ENCODE measurements around the gene TMEM126A. TPM values are rescaled to one million over a fixed set of nuclear protein-coding genes. Genes with fewer than 3 reads are reported as not detected.
"Not testable (repeated sequence)": the region's sequence is repeated elsewhere in the genome, so short reads cannot be mapped to it uniquely, and the experiment has no call there.

The TMEM126A gene
- polyA plus RNA-seq, 1 donor from 2014 or later: 115 TPM

DNA sequence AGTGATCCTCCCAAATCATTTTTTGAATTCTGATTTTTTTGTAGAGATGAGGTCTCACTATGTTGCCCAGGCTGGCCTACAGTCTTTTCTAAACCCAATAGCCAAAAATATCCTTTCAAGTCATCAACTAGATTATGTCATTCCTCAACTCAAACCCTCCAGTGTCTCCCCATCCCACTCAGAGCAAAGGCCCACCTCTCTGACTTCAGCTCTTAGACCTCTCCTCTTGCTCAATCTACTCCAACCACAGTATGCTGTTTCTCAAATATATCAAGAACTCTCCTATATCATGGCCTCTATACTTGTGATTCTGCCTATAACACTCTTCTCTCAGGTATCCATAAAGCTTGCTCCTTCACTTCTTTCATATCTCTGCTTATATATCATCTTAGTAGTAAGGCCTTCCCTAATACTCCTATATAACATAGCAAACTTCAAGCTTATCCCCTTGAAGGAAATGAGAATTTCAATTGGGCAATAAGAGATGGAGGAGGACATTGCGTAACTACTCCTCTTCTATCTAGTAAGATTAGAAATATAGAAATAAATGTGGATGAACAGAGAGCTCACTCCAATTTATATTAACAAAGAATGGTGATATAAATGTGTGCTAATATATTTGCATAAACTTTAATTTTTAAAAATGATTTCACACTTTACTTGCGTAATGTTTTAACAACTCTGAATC is 45.1 kb upstream of the TMEM126A start:
- Histone ChIP-seq H3K27me3 (ENCODE audit: insufficient read depth, low read depth, low read length) (no peaks in the 10 kb centered on the region), H3F3A (ENCODE audit: insufficient read depth, low read length, poor library complexity, severe bottlenecking) (no peaks in the 10 kb centered on the region), H3K9me2 (ENCODE audit: insufficient read depth, low read length) (no peaks in the 10 kb centered on the region), H3K4me3 (ENCODE audit: low read length) (no peak overlapping the region), H3K36me3 (ENCODE audit: insufficient read depth, low read length) (no peaks in the 10 kb centered on the region), H3K9ac (ENCODE audit: low read length) (no peak overlapping the region), H3K79me2 (replicated peaks; ENCODE audit: insufficient read depth, low read length) (no peaks in the 10 kb centered on the region), H3K4me2 (ENCODE audit: low read length) (no peak overlapping the region), H3K9me3 (ENCODE audit: low read length) (no peaks in the 10 kb centered on the region), H4K20me1 (ENCODE audit: insufficient read depth) (no peaks in the 10 kb centered on the region), H2AFZ (ENCODE audit: low read depth, low read length) (no peak overlapping the region), H3K27ac (ENCODE audit: low read length) (no peak overlapping the region)
- TF ChIP-seq RAD21 (conservative IDR thresholded peaks at IDR 0.05): no peak
- TF ChIP-seq POLR2AphosphoS5 (IDR thresholded peaks at IDR 0.05): no peak
- no peak for TF ChIP-seq TAF1 (IDR thresholded peaks at IDR 0.05; ENCODE audit: low read depth)
- no peak for TF ChIP-seq EZH2 (IDR thresholded peaks at IDR 0.05; ENCODE audit: borderline replicate concordance, insufficient read depth, low read length, poor library complexity, severe bottlenecking)
- TF ChIP-seq, protein P1, sequence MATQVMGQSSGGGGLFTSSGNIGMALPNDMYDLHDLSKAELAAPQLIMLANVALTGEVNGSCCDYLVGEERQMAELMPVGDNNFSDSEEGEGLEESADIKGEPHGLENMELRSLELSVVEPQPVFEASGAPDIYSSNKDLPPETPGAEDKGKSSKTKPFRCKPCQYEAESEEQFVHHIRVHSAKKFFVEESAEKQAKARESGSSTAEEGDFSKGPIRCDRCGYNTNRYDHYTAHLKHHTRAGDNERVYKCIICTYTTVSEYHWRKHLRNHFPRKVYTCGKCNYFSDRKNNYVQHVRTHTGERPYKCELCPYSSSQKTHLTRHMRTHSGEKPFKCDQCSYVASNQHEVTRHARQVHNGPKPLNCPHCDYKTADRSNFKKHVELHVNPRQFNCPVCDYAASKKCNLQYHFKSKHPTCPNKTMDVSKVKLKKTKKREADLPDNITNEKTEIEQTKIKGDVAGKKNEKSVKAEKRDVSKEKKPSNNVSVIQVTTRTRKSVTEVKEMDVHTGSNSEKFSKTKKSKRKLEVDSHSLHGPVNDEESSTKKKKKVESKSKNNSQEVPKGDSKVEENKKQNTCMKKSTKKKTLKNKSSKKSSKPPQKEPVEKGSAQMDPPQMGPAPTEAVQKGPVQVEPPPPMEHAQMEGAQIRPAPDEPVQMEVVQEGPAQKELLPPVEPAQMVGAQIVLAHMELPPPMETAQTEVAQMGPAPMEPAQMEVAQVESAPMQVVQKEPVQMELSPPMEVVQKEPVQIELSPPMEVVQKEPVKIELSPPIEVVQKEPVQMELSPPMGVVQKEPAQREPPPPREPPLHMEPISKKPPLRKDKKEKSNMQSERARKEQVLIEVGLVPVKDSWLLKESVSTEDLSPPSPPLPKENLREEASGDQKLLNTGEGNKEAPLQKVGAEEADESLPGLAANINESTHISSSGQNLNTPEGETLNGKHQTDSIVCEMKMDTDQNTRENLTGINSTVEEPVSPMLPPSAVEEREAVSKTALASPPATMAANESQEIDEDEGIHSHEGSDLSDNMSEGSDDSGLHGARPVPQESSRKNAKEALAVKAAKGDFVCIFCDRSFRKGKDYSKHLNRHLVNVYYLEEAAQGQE (IDR thresholded peaks at IDR 0.05; ENCODE audit: borderline replicate concordance): no peak
- TF ChIP-seq, protein P2, sequence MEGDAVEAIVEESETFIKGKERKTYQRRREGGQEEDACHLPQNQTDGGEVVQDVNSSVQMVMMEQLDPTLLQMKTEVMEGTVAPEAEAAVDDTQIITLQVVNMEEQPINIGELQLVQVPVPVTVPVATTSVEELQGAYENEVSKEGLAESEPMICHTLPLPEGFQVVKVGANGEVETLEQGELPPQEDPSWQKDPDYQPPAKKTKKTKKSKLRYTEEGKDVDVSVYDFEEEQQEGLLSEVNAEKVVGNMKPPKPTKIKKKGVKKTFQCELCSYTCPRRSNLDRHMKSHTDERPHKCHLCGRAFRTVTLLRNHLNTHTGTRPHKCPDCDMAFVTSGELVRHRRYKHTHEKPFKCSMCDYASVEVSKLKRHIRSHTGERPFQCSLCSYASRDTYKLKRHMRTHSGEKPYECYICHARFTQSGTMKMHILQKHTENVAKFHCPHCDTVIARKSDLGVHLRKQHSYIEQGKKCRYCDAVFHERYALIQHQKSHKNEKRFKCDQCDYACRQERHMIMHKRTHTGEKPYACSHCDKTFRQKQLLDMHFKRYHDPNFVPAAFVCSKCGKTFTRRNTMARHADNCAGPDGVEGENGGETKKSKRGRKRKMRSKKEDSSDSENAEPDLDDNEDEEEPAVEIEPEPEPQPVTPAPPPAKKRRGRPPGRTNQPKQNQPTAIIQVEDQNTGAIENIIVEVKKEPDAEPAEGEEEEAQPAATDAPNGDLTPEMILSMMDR (IDR thresholded peaks at IDR 0.05; ENCODE audit: poor library complexity, severe bottlenecking): no peak
- no peak for TF ChIP-seq MXI1 (conservative IDR thresholded peaks at IDR 0.05; ENCODE audit: poor library complexity, severe bottlenecking)
- no peak for TF ChIP-seq EP300 (conservative IDR thresholded peaks at IDR 0.05; ENCODE audit: poor library complexity, severe bottlenecking)
- no peak for TF ChIP-seq SMC3 (conservative IDR thresholded peaks at IDR 0.05; ENCODE audit: poor library complexity)

DNA sequence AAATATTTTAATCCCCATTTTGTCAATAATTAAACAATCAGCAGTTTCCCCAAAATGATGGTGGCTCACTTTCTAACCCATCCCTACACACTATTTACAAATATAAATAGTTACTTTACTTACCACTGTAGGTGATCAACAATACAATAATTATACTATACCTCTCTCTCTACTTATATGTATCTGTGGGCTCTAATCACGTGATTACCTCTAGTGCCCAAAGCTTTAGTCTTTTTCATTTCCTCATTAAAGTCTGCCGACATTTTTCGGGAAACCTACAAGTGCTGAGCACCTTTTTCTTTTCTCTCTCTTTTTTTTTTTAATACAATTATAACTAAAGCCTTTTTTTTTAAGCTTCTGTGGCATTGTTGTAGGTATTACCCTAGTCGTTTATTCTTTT is 44.5 kb upstream of the TMEM126A start:
- Histone ChIP-seq H3K27me3 (ENCODE audit: insufficient read depth, low read depth, low read length) (no peaks in the 10 kb centered on the region), H3K4me2 (ENCODE audit: low read length) (no peak overlapping the region), H3K9me3 (ENCODE audit: low read length) (no peaks in the 10 kb centered on the region), H3K36me3 (ENCODE audit: insufficient read depth, low read length) (no peaks in the 10 kb centered on the region), H2AFZ (ENCODE audit: low read depth, low read length) (no peak overlapping the region), H3K27ac (ENCODE audit: low read length) (no peak overlapping the region), H3K79me2 (replicated peaks; ENCODE audit: insufficient read depth, low read length) (no peaks in the 10 kb centered on the region), H3K4me3 (ENCODE audit: low read length) (no peak overlapping the region), H4K20me1 (ENCODE audit: insufficient read depth) (no peaks in the 10 kb centered on the region), H3K9me2 (ENCODE audit: insufficient read depth, low read length) (no peaks in the 10 kb centered on the region), H3K9ac (ENCODE audit: low read length) (no peak overlapping the region), H3F3A (ENCODE audit: insufficient read depth, low read length, poor library complexity, severe bottlenecking) (no peaks in the 10 kb centered on the region)
- TF ChIP-seq, protein P2 (IDR thresholded peaks at IDR 0.05; ENCODE audit: poor library complexity, severe bottlenecking): no peak
- no peak for TF ChIP-seq RAD21 (conservative IDR thresholded peaks at IDR 0.05)
- TF ChIP-seq, protein P1 (IDR thresholded peaks at IDR 0.05; ENCODE audit: borderline replicate concordance): no peak
- TF ChIP-seq SMC3 (conservative IDR thresholded peaks at IDR 0.05; ENCODE audit: poor library complexity): no peak
- TF ChIP-seq TAF1 (IDR thresholded peaks at IDR 0.05; ENCODE audit: low read depth): no peak
- no peak for TF ChIP-seq POLR2AphosphoS5 (IDR thresholded peaks at IDR 0.05)
- TF ChIP-seq MXI1 (conservative IDR thresholded peaks at IDR 0.05; ENCODE audit: poor library complexity, severe bottlenecking): no peak
- TF ChIP-seq EP300 (conservative IDR thresholded peaks at IDR 0.05; ENCODE audit: poor library complexity, severe bottlenecking): no peak
- no peak for TF ChIP-seq EZH2 (IDR thresholded peaks at IDR 0.05; ENCODE audit: borderline replicate concordance, insufficient read depth, low read length, poor library complexity, severe bottlenecking)

DNA sequence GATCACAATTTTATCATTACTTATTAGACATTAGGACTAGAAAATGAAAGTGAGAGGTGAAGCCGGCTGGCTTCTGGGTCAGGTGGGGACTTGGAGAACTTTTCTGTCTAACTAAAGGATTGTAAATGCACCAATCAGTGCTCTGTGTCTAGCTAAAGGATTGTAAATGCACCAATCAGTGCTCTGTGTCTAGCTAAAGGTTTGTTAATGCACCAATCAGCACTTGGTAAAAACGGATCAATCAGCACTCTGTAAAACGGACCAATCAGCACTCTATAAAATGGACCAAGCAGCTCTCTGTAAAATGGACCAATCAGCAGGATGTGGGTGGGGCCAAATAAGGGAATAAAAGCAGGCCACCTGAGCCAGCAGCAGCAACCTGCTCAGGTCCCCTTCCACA is 41.5 kb upstream of the TMEM126A start:
- H3K36me3 ChIP-seq (ENCODE audit: insufficient read depth, low read length); H3K27ac ChIP-seq (ENCODE audit: low read length); H3K9me3 ChIP-seq (ENCODE audit: low read length); H3K9me2 ChIP-seq (ENCODE audit: insufficient read depth, low read length); H3K9ac ChIP-seq (ENCODE audit: low read length); H3K4me2 ChIP-seq (ENCODE audit: low read length); H2AFZ ChIP-seq (ENCODE audit: low read depth, low read length); H3K79me2 ChIP-seq (replicated peaks; ENCODE audit: insufficient read depth, low read length); H3K4me3 ChIP-seq (ENCODE audit: low read length); H3F3A ChIP-seq (ENCODE audit: insufficient read depth, low read length, poor library complexity, severe bottlenecking); H3K27me3 ChIP-seq (ENCODE audit: insufficient read depth, low read depth, low read length); H4K20me1 ChIP-seq (ENCODE audit: insufficient read depth): not testable (repeated sequence)

Data from neural cell (in vitro differentiated cells).